ENCODE results near the gene TMEM223.

TMEM223 gene

GRCh38 chr11:62804310-62805075, 12.7 kb upstream of the TMEM223 start:
- H3K4me3 ChIP-seq (IDR thresholded peaks at IDR 0.05; ENCODE audit: insufficient read depth, low read depth, low read length), result peak overlapping the region; percentile 40
- TF ChIP-seq CTCF (conservative IDR thresholded peaks at IDR 0.05; ENCODE audit: low read depth, low read length), result no peak
- peak overlapping the region; percentile 69 for H3K4me2 ChIP-seq
- H3K79me2 ChIP-seq (ENCODE audit: insufficient read depth, low read depth), result peaks cover 20% of the 10 kb centered on the region
- H3K27me3 ChIP-seq (ENCODE audit: insufficient read depth, low read depth), result no peaks in the 10 kb centered on the region
- H3K9ac ChIP-seq, result peak overlapping the region; percentile 66
- peaks cover 6% of the 10 kb centered on the region for H4K20me1 ChIP-seq (ENCODE audit: insufficient read depth)
- peak overlapping the region; percentile 34; the same call in 1 of the 2 replicates for H3K27ac ChIP-seq
- peaks cover 39% of the 10 kb centered on the region for H3K4me1 ChIP-seq (ENCODE audit: low read depth, poor library complexity, severe bottlenecking)
- H2AFZ ChIP-seq (ENCODE audit: low read depth), result peak overlapping the region; percentile 63; the same call in 1 of the 2 replicates
- no peaks in the 10 kb centered on the region for H3K36me3 ChIP-seq (ENCODE audit: insufficient read depth)

GRCh38 chr11:62801071-62801470, 9.3 kb upstream of the TMEM223 start:
- TF ChIP-seq CTCF (conservative IDR thresholded peaks at IDR 0.05; ENCODE audit: low read depth, low read length), result no peak
- Histone ChIP-seq H3K9ac (no peak overlapping the region), H3K27ac (no peak overlapping the region), H3K27me3 (ENCODE audit: insufficient read depth, low read depth) (no peaks in the 10 kb centered on the region), H3K4me3 (IDR thresholded peaks at IDR 0.05; ENCODE audit: insufficient read depth, low read depth, low read length) (no peak overlapping the region), H3K4me1 (ENCODE audit: low read depth, poor library complexity, severe bottlenecking) (peaks cover 13% of the 10 kb centered on the region), H2AFZ (ENCODE audit: low read depth) (no peak overlapping the region), H4K20me1 (ENCODE audit: insufficient read depth) (peaks cover 6% of the 10 kb centered on the region), H3K79me2 (ENCODE audit: insufficient read depth, low read depth) (peaks cover 20% of the 10 kb centered on the region), H3K36me3 (ENCODE audit: insufficient read depth) (no peaks in the 10 kb centered on the region), H3K4me2 (no peak overlapping the region)

GRCh38 chr11:62799486-62799885, 7.7 kb upstream of the TMEM223 start:
- Histone ChIP-seq H3K27me3 (ENCODE audit: insufficient read depth, low read depth) (no peaks in the 10 kb centered on the region), H3K36me3 (ENCODE audit: insufficient read depth) (no peaks in the 10 kb centered on the region; the same call in 1 of the 2 replicates), H4K20me1 (ENCODE audit: insufficient read depth) (peaks cover 6% of the 10 kb centered on the region), H3K4me1 (ENCODE audit: low read depth, poor library complexity, severe bottlenecking) (peaks cover 13% of the 10 kb centered on the region), H3K79me2 (ENCODE audit: insufficient read depth, low read depth) (peaks cover 13% of the 10 kb centered on the region), H3K27ac (no peak overlapping the region), H3K4me3 (IDR thresholded peaks at IDR 0.05; ENCODE audit: insufficient read depth, low read depth, low read length) (no peak overlapping the region), H3K4me2 (no peak overlapping the region), H3K9ac (no peak overlapping the region), H2AFZ (ENCODE audit: low read depth) (no peak overlapping the region)
- TF ChIP-seq CTCF (conservative IDR thresholded peaks at IDR 0.05; ENCODE audit: low read depth, low read length), result no peak

- H2AFZ ChIP-seq (ENCODE audit: low read depth), result no peak overlapping the region
- H3K4me1 ChIP-seq (ENCODE audit: low read depth, poor library complexity, severe bottlenecking), result peaks cover 4% of the 10 kb centered on the region
- TF ChIP-seq CTCF (conservative IDR thresholded peaks at IDR 0.05; ENCODE audit: low read depth, low read length), result no peak
- no peaks in the 10 kb centered on the region for H4K20me1 ChIP-seq (ENCODE audit: insufficient read depth)
- no peak overlapping the region for H3K9ac ChIP-seq
- H3K36me3 ChIP-seq (ENCODE audit: insufficient read depth), result no peaks in the 10 kb centered on the region; the same call in 1 of the 2 replicates
- no peak overlapping the region for H3K27ac ChIP-seq
- H3K4me2 ChIP-seq, result no peak overlapping the region
- H3K27me3 ChIP-seq (ENCODE audit: insufficient read depth, low read depth), result no peaks in the 10 kb centered on the region
- no peak overlapping the region for H3K4me3 ChIP-seq (IDR thresholded peaks at IDR 0.05; ENCODE audit: insufficient read depth, low read depth, low read length)
- H3K79me2 ChIP-seq (ENCODE audit: insufficient read depth, low read depth), result peaks cover 3% of the 10 kb centered on the region; the same call in 1 of the 2 replicates
Observed at GRCh38 chr11:62796281-62796680, 4.5 kb upstream of the TMEM223 start.

Measured in KMS-11 (cell line).